Neural cell (in vitro differentiated cells): ENCODE measurements around the gene RTTN.

Experiments used
- CTCF ChIP-seq: fragments of 450-650 bp; IDR thresholded peaks from 2 replicates; pipeline ENCODE4 v1.5.1; 2014; ENCODE audit warnings: antibody characterized with exemption, mild to moderate bottlenecking, moderate library complexity; ENCODE audit not compliant: poor library complexity, severe bottlenecking
- EP300 ChIP-seq: fragments of 450-650 bp; conservative IDR thresholded peaks from 2 replicates; pipeline ENCODE4 v1.6.1; 2014; ENCODE audit warnings: antibody characterized with exemption, mild to moderate bottlenecking, moderate library complexity; ENCODE audit not compliant: poor library complexity, severe bottlenecking
- EZH2 ChIP-seq: fragments of 200-600, 300-800 bp; shearing (Covaris generic), sonication (generic); IDR thresholded peaks from 2 replicates; pipeline ENCODE4 v1.6.1; 2014; ENCODE audit warnings: antibody characterized with exemption, low read length, borderline replicate concordance, mild to moderate bottlenecking; ENCODE audit not compliant: insufficient read depth, poor library complexity, severe bottlenecking
- MXI1 ChIP-seq: fragments of 450-650 bp; conservative IDR thresholded peaks from 2 replicates; pipeline ENCODE4 v1.6.1; 2014; ENCODE audit warnings: antibody characterized with exemption, mild to moderate bottlenecking; ENCODE audit not compliant: poor library complexity, severe bottlenecking
- POLR2AphosphoS5 ChIP-seq: IDR thresholded peaks from 2 replicates; pipeline ENCODE4 v1.6.1; 2012
- RAD21 ChIP-seq: fragments of 450-650 bp; conservative IDR thresholded peaks from 2 replicates; pipeline ENCODE4 v1.6.1; 2014; ENCODE audit warnings: antibody characterized with exemption, mild to moderate bottlenecking, moderate library complexity
- REST ChIP-seq: IDR thresholded peaks from 2 replicates; pipeline ENCODE4 v1.6.1; 2012; ENCODE audit warnings: borderline replicate concordance
- SMC3 ChIP-seq: fragments of 450-650 bp; conservative IDR thresholded peaks from 2 replicates; pipeline ENCODE4 v1.6.1; 2014; ENCODE audit warnings: antibody characterized with exemption, mild to moderate bottlenecking, moderate library complexity; ENCODE audit not compliant: poor library complexity
- TAF1 ChIP-seq: IDR thresholded peaks from 2 replicates; pipeline ENCODE4 v1.6.1; 2012; ENCODE audit warnings: low read depth

- TF ChIP-seq MXI1 (no peak), POLR2AphosphoS5 (no peak), EP300 (no peak), CTCF (no peak), REST (no peak), SMC3 (no peak), EZH2 (no peak), TAF1 (no peak), RAD21 (no peak)
Measured at GRCh38 chr18:69987870-69988269, 217.6 kb downstream of the RTTN start.
